Testis (tissue), 2 donors: Measurements from ENCODE around the gene FOXD2.

ENCODE experiments used
- CTCF ChIP-seq, 3 experiments: fragments of 450-650 bp in 2 of 3; fragments of 200-600 bp in 1 of 3; sonication (generic) in 1 of 3; IDR thresholded peaks; one replicate each; pipeline ENCODE4 v1.5.1; 2016 to 2019; ENCODE audit warnings: antibody characterized with exemption in 3 of 3, mild to moderate bottlenecking in 2 of 3, moderate library complexity in 1 of 3
- POLR2A ChIP-seq: fragments of 450-650 bp; IDR thresholded peaks from one replicate; pipeline ENCODE4 v1.6.1; 2017; ENCODE audit warnings: antibody characterized with exemption, mild to moderate bottlenecking, moderate library complexity

GRCh38 chr1:47450606-47451005, 12.8 kb downstream of the FOXD2 start:
- TF ChIP-seq CTCF (IDR thresholded peaks at IDR 0.05): no peak
- TF ChIP-seq POLR2A: no peak
